Measurements from ENCODE around the gene LRRC59.
"Not testable (repeated sequence)": the region's sequence is repeated elsewhere in the genome, so short reads cannot be mapped to it uniquely, and the experiment has no call there.

The LRRC59 gene

GRCh38 chr17:50397111-50397918 lies at the start of gene LRRC59:
Gene LRRC59 (minus strand): TSS chr17:50397523. CDS start chr17:50397317, 206 bp downstream.
- DNase-seq, result peak; percentile 91

- DNase-seq, result no peak
These were observed 48.5 kb upstream of the LRRC59 start for GRCh38 chr17:50445730-50446325.

GRCh38 chr17:50444841-50445715 lies 47.8 kb upstream of the LRRC59 start:
- DNase-seq, result no peak

GRCh38 chr17:50443505-50443974 lies 46.2 kb upstream of the LRRC59 start:
- DNase-seq, result no peak

GRCh38 chr17:50440838-50441829 lies 43.8 kb upstream of the LRRC59 start:
- no peak for DNase-seq

GRCh38 chr17:50440172-50440837 lies 43.0 kb upstream of the LRRC59 start:
- DNase-seq, result no peak

GRCh38 chr17:50439008-50439407 lies 41.7 kb upstream of the LRRC59 start:
- DNase-seq, result no peak

GRCh38 chr17:50437409-50437808 lies 40.1 kb upstream of the LRRC59 start:
- no peak for DNase-seq

- DNase-seq, result no peak
These were observed 34.9 kb upstream of the LRRC59 start for GRCh38 chr17:50432125-50432762.

- DNase-seq, result no peak
These were observed 33.7 kb upstream of the LRRC59 start for GRCh38 chr17:50430821-50431618.

- no peak for DNase-seq
These were observed 32.5 kb upstream of the LRRC59 start for GRCh38 chr17:50429793-50430192.

- no peak for DNase-seq
These were observed 31.6 kb upstream of the LRRC59 start for GRCh38 chr17:50428831-50429424.

- not testable (repeated sequence) for DNase-seq
These were observed 30.8 kb upstream of the LRRC59 start for GRCh38 chr17:50428126-50428525.

GRCh38 chr17:50426814-50427787 lies 29.8 kb upstream of the LRRC59 start:
- DNase-seq, result no peak

GRCh38 chr17:50426472-50426782 lies 29.1 kb upstream of the LRRC59 start:
- DNase-seq, result no peak

GRCh38 chr17:50425682-50426471 lies 28.6 kb upstream of the LRRC59 start, which contains the start of gene ACSF2:
Gene ACSF2 (plus strand): TSS chr17:50426218. CDS start chr17:50426262, 44 bp downstream.
- no peak for DNase-seq

- no peak for DNase-seq
These were observed 27.8 kb upstream of the LRRC59 start for GRCh38 chr17:50424996-50425681.

Data from NCI-H1436 (cell line).